ENCODE results near the gene ST7. TPM values are rescaled to one million over a fixed set of nuclear protein-coding genes. Genes with fewer than 3 reads are reported as not detected.

Gene ST7
- total RNA-seq, 1 experiment from 2014 or later = 12.4 TPM

DNA sequence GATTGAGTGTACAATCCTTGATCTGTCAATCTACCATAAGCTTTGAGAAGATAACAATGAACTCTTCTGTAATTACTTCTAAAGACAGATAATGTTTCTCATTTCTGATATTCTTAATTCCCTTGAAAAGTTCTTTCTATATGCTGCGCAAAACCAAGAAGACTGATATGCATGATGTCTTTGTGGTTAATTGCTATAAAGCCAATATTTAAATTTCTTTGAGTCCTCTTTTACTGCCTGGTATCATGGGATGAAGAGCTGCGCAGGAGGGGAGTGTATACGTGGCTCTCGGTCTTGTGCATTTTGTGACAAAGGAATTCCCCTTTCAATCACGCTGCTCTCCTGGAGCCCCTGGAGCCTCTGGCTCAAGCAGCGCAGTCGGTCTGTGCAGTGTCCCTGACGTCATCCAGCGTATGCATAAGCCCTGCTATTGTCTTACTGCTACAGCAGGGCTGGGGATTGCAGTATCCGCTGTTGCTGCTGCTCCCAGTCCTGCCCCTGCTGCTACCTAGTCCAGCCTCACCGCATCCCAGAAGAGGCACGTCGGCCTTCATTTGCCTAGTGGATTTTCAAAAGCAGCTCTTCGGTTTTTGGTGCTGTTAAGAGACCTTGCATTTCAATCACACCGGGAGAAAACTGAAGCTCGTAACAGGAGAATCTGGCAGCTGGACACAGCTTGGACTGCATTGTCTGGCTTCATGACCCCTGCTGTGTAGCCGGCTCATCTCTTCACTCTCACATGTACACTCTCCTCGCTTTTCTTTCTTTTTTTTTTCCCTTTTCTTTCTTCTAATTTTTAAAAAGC, 66.7 kb downstream of the ST7 start:
- no peaks in the 10 kb centered on the region for H3K4me1 Mint-ChIP-seq
- POLR2A ChIA-PET = no interaction called here
- no peaks in the 10 kb centered on the region for H3K36me3 Mint-ChIP-seq
- peak; percentile 56 for DNase-seq (ENCODE audit: low spot score)
- no peaks in the 10 kb centered on the region for H3K27me3 Mint-ChIP-seq (ENCODE audit: low read depth)
- H3K4me3 Mint-ChIP-seq = no peak overlapping the region
- no peaks in the 10 kb centered on the region for H3K9me3 Mint-ChIP-seq
- CTCF ChIA-PET = interaction anchor here (0.9 kb wide), 1 partner anchor 108 kb away, joined by 4 read pairs; no protein-coding TSS in a partner anchor
- H3K27ac Mint-ChIP-seq = no peak overlapping the region
- peak; percentile 93 for ATAC-seq
- no peak for TF ChIP-seq SMAD4 (CRISPR knock-in tag; IDR thresholded peaks at IDR 0.05)
- TF ChIP-seq JUN (CRISPR knock-in tag; IDR thresholded peaks at IDR 0.05) = no peak
- no peak for TF ChIP-seq RELA (CRISPR knock-in tag; IDR thresholded peaks at IDR 0.05; ENCODE audit: borderline replicate concordance)
- no peak for TF ChIP-seq SOX15 (CRISPR knock-in tag; IDR thresholded peaks at IDR 0.05)
- TF ChIP-seq, protein P1, sequence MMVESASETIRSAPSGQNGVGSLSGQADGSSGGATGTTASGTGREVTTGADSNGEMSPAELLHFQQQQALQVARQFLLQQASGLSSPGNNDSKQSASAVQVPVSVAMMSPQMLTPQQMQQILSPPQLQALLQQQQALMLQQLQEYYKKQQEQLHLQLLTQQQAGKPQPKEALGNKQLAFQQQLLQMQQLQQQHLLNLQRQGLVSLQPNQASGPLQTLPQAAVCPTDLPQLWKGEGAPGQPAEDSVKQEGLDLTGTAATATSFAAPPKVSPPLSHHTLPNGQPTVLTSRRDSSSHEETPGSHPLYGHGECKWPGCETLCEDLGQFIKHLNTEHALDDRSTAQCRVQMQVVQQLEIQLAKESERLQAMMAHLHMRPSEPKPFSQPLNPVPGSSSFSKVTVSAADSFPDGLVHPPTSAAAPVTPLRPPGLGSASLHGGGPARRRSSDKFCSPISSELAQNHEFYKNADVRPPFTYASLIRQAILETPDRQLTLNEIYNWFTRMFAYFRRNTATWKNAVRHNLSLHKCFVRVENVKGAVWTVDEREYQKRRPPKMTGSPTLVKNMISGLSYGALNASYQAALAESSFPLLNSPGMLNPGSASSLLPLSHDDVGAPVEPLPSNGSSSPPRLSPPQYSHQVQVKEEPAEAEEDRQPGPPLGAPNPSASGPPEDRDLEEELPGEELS (CRISPR knock-in tag; IDR thresholded peaks at IDR 0.05) = no peak
- TF ChIP-seq ZNF423 (CRISPR knock-in tag; IDR thresholded peaks at IDR 0.05) = no peak
- no peak for TF ChIP-seq HMGA2 (CRISPR knock-in tag; IDR thresholded peaks at IDR 0.05)
- TF ChIP-seq FOXP1 (CRISPR knock-in tag; IDR thresholded peaks at IDR 0.05; ENCODE audit: borderline replicate concordance) = no peak
- no peak for TF ChIP-seq FOXK1 (CRISPR knock-in tag; IDR thresholded peaks at IDR 0.05)
- TF ChIP-seq TEAD1 (CRISPR knock-in tag; IDR thresholded peaks at IDR 0.05) = no peak
- TF ChIP-seq ZNF396 (CRISPR knock-in tag; IDR thresholded peaks at IDR 0.05; ENCODE audit: borderline replicate concordance) = no peak
- no peak for TF ChIP-seq ZNF138 (CRISPR knock-in tag; conservative IDR thresholded peaks at IDR 0.05)
- no peak for TF ChIP-seq SP1 (CRISPR knock-in tag; conservative IDR thresholded peaks at IDR 0.05)
- no peak for TF ChIP-seq FOXJ3 (CRISPR knock-in tag; IDR thresholded peaks at IDR 0.05; ENCODE audit: borderline replicate concordance)
- no peak for TF ChIP-seq NFATC4 (CRISPR knock-in tag; IDR thresholded peaks at IDR 0.05)
- no peak for TF ChIP-seq NFE2L1 (CRISPR knock-in tag; IDR thresholded peaks at IDR 0.05)
- TF ChIP-seq, protein P2, sequence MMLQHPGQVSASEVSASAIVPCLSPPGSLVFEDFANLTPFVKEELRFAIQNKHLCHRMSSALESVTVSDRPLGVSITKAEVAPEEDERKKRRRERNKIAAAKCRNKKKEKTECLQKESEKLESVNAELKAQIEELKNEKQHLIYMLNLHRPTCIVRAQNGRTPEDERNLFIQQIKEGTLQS (CRISPR knock-in tag; conservative IDR thresholded peaks at IDR 0.05) = no peak
- TF ChIP-seq ZNF263 (CRISPR knock-in tag; IDR thresholded peaks at IDR 0.05; ENCODE audit: low read depth) = no peak
- no peak for TF ChIP-seq ZNF416 (CRISPR knock-in tag; IDR thresholded peaks at IDR 0.05)
- no peak for TF ChIP-seq ZNF121 (CRISPR knock-in tag; IDR thresholded peaks at IDR 0.05)

DNA sequence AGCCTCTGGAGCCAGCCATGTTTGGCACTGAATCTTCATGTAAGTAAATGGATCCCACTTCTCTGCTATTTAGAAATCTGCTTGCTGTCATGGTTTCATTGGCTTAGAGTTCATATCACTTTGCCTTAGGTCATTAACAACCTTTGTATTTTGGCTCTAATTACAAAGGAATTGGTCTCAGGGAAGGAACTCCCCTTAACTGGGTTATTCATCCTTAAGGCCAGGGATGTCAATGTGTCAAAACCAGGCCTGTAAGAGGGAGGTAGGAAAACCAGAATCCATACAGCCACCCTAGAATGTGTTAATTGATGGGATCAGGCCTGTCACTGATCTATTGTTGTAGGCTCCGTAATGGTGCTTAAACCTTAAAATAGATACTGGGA, 67.3 kb downstream of the ST7 start:
- ATAC-seq = peak; percentile 22
- Mint-ChIP-seq H3K27ac (no peak overlapping the region), H3K4me3 (no peak overlapping the region), H3K36me3 (no peaks in the 10 kb centered on the region), H3K9me3 (no peaks in the 10 kb centered on the region), H3K27me3 (ENCODE audit: low read depth) (no peaks in the 10 kb centered on the region), H3K4me1 (no peaks in the 10 kb centered on the region)
- ChIA-PET POLR2A (no interaction called here), CTCF (no interaction called here)
- DNase-seq (ENCODE audit: low spot score) = no peak
- no peak for TF ChIP-seq NFE2L1 (CRISPR knock-in tag; IDR thresholded peaks at IDR 0.05)
- TF ChIP-seq, protein P3, sequence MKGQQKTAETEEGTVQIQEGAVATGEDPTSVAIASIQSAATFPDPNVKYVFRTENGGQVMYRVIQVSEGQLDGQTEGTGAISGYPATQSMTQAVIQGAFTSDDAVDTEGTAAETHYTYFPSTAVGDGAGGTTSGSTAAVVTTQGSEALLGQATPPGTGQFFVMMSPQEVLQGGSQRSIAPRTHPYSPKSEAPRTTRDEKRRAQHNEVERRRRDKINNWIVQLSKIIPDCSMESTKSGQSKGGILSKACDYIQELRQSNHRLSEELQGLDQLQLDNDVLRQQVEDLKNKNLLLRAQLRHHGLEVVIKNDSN (CRISPR knock-in tag; IDR thresholded peaks at IDR 0.05) = no peak
- TF ChIP-seq SMAD3 (CRISPR knock-in tag; IDR thresholded peaks at IDR 0.05; ENCODE audit: borderline replicate concordance) = no peak
- no peak for TF ChIP-seq MYBL2 (CRISPR knock-in tag; IDR thresholded peaks at IDR 0.05)
- no peak for TF ChIP-seq SMAD4 (CRISPR knock-in tag; IDR thresholded peaks at IDR 0.05)
- TF ChIP-seq, protein P4, sequence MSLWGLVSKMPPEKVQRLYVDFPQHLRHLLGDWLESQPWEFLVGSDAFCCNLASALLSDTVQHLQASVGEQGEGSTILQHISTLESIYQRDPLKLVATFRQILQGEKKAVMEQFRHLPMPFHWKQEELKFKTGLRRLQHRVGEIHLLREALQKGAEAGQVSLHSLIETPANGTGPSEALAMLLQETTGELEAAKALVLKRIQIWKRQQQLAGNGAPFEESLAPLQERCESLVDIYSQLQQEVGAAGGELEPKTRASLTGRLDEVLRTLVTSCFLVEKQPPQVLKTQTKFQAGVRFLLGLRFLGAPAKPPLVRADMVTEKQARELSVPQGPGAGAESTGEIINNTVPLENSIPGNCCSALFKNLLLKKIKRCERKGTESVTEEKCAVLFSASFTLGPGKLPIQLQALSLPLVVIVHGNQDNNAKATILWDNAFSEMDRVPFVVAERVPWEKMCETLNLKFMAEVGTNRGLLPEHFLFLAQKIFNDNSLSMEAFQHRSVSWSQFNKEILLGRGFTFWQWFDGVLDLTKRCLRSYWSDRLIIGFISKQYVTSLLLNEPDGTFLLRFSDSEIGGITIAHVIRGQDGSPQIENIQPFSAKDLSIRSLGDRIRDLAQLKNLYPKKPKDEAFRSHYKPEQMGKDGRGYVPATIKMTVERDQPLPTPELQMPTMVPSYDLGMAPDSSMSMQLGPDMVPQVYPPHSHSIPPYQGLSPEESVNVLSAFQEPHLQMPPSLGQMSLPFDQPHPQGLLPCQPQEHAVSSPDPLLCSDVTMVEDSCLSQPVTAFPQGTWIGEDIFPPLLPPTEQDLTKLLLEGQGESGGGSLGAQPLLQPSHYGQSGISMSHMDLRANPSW (CRISPR knock-in tag; conservative IDR thresholded peaks at IDR 0.05; ENCODE audit: low read depth) = no peak
- TF ChIP-seq, protein P5, sequence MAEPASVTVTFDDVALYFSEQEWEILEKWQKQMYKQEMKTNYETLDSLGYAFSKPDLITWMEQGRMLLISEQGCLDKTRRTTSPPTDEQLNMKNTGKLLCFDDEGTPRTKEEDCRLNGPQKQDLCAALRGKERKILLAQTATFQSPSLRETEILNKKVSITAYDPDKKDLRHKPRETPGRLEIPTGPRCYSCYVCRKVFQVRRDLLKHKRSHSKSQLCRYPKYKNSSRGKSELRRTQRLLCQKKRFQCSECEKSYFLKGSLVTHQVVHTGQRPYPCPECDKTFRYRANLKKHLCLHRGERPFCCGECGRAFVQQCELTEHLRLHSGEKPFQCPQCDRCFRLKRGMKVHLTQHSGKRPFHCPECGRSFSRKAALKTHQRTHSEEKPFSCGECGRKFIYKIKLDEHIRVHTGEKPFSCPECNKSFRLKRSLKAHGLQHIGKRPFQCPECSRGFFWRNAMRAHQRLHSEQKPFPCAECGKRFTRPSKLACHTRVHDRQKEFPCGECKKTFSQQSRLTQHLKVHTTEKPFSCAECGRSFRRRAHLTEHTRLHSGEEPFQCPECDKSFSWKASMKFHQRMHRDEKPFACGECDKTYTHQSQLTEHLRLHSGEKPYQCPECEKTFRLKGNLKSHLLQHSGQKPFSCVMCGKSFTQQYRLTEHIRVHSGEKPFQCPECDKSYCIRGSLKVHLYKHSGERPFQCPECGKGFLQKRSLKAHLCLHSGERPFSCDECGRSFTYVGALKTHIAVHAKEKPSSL (CRISPR knock-in tag; conservative IDR thresholded peaks at IDR 0.05) = no peak
- no peak for TF ChIP-seq GABPB1 (CRISPR knock-in tag; IDR thresholded peaks at IDR 0.05)
- TF ChIP-seq IRF2 (CRISPR knock-in tag; IDR thresholded peaks at IDR 0.05; ENCODE audit: borderline replicate concordance, low read depth) = no peak
- no peak for TF ChIP-seq JUN (CRISPR knock-in tag; IDR thresholded peaks at IDR 0.05)
- TF ChIP-seq NFYB (CRISPR knock-in tag; conservative IDR thresholded peaks at IDR 0.05; ENCODE audit: low read depth) = no peak

Data from WTC11 (cell line).